Posterior vena cava (tissue), 2 donors: ENCODE results near the gene DUXA. TPM values are rescaled to one million over a fixed set of nuclear protein-coding genes. Genes with fewer than 3 reads are reported as not detected.
"Not testable (repeated sequence)": the region's sequence is repeated elsewhere in the genome, so short reads cannot be mapped to it uniquely, and the experiment has no call there.

Experiments used
- DNase-seq: peaks from one replicate; pipeline ENCODE4 v3.0.0-alpha.2; 2020; ENCODE audit warnings: low spot score
- intact Hi-C, 2 donors: fragments of 100-400 bp; cut with DNase I; formaldehyde crosslinking; loops; one replicate each; pipeline versions ENCODE4 v1.14.1 to v1.14.2; 2022 to 2023
- long read RNA-seq, 2 donors: library from polyadenylated mRNA; unstranded; transcript quantifications; one replicate each; pipeline ENCODE4 v2.0.0, GENCODE V29; 2020 to 2021
- total RNA-seq, 2 donors: library from RNA; stranded (reverse); fragmentation: NEBNext Ultra II Directional; extraction: Animal tissue kit (Norgen Biotek cat#: 25700); gene quantifications; one replicate each; pipeline ENCODE4 v1.2.1, GENCODE V29; 2021
- donor health status: DM: yes; HTN: yes; CAD: no.
- donor health status: DM: yes; HTN: yes; CAD: no.

DUXA gene
- total RNA-seq, result under 1 TPM in 1 of 2 donors, not detected in 1; 0.38 TPM
- long read RNA-seq, donor 1, result 0 reads
- long read RNA-seq, donor 2, result 0 reads

DNA sequence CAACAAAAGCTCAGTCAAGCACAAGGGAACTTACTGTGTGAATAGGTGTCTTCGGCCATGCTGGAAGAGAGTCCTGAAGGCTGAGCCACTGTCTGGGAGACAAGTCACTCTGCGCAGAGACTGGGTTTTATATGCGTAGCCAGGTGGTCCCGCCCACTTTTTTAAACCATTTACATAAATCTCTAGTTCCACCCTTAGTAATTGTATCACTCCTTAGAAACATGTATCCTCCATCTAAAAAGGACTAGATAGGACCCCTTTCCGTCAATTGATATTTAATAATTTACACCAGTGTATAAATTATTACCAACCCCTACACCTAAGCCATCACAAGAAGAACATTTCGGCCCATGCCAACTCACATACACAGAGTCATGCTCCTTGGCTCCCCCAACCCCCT, at the start of gene DUXA:
Gene DUXA (minus strand): TSS at position 101 of the 400 bp plus-strand sequence. CDS start 42 bp downstream, at position 59.
- intact Hi-C loops, result no loop called here
- no peak for DNase-seq

DNA sequence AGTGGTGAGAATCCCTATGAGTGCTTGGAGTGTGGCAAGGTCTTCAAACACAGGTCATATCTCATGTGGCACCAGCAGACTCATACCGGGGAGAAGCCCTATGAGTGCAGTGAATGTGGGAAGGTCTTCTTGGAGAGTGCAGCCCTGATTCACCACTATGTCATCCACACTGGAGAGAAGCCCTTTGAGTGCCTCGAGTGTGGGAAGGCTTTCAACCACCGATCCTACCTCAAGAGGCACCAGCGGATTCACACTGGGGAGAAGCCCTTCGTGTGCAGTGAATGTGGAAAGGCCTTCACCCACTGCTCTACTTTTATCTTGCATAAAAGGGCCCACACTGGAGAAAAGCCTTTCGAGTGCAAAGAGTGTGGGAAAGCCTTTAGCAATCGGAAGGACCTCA, 44.8 kb upstream of the DUXA start:
- no peak for DNase-seq
- intact Hi-C loops, result no loop called here

DNA sequence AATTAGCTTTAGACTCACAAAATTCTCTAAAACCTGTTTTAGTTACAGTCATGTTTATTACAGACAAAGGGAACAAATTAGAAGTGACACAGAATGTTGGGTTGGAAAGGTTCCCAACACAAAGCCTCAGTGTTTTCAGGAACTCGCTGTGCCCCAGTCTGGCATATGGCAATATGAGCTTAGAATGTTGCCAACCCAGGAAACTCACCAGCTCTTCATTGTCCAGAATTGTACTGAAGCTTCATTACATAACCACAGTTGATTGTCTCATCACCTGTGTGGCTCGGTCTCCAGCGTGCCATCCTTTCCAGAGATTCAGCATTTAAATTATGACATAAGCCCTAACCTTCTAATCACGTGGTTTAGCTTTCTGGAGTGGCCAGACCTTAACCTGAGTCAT, 43.1 kb upstream of the DUXA start:
- no peak for DNase-seq
- intact Hi-C loops, result no loop called here

DNA sequence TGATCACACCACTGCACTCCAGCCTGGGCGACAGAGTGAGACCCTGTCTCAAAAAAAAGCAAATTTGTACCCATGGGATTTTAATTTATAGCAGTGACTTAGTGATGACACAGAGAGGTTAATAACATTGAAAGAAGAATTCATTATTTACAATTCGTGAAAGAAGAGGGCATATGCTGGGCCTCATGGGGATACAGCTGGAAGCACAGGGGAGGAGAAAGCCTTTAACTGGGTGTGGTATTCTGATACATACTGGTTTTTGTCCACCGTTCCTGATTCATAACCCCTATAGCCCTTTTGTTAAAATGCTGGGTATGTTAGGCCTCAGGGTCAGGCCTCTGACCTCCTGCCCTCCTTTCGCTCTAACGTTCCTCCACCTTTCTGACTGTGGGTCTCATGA, 34.9 kb upstream of the DUXA start:
- no peak for DNase-seq
- intact Hi-C loops, result no loop called here

DNA sequence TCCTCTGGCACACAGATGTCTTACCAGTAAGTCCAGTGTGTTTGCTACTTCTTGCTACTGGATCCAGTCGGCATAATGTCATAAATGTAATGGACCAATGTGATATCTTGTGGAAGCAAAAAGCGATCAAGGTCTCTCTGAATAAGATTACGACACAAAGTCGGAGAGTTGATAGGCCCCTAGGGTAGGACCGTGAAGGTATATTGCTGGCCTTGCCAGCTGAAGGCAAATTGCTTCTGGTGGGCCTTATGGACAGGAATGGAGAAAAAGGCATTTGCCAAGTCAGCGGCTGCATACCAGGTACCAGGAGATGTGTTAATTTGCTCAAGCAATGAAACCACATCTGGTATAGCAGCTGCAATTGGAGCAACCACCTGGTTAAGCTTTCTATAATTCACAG, 30.6 kb upstream of the DUXA start:
- DNase-seq, intact Hi-C loops: not testable (repeated sequence)

DNA sequence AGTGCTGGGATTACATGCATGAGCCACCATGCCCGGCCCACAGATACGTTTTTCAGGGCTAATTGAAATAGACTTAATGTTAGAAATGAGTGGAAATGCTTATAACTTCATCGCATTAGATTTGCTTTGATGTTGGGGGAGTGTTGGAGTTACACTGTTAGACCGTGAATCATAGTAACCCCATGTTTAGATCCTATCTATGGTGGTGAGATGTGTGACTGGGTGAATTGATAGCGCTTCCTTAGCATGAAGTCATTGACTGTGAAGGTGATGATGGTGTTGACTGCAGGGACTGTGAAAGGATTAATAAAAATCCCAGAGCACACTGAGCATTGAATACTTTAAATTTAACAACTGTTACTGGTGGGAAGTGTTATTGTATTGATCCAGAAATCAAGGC, 25.7 kb upstream of the DUXA start:
- intact Hi-C loops, result no loop called here
- no peak for DNase-seq

DNA sequence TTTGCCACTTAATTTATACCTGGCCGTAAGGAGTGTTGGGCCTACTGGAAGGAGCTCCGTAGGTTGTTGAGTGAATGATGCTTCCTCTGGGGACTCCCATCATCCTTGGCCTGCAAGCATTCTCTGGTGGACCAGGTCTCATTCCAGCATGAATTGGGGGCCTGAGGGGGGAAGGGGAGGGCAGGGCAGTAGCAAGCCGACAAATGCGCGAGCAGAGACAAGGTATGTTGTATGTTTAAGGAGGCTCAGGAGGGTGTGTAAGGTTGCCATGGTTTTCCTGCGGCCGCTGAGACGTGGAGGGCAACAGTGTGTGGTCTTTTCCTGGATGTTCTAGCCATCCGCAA, 24.8 kb upstream of the DUXA start:
- intact Hi-C loops, result no loop called here

DNA sequence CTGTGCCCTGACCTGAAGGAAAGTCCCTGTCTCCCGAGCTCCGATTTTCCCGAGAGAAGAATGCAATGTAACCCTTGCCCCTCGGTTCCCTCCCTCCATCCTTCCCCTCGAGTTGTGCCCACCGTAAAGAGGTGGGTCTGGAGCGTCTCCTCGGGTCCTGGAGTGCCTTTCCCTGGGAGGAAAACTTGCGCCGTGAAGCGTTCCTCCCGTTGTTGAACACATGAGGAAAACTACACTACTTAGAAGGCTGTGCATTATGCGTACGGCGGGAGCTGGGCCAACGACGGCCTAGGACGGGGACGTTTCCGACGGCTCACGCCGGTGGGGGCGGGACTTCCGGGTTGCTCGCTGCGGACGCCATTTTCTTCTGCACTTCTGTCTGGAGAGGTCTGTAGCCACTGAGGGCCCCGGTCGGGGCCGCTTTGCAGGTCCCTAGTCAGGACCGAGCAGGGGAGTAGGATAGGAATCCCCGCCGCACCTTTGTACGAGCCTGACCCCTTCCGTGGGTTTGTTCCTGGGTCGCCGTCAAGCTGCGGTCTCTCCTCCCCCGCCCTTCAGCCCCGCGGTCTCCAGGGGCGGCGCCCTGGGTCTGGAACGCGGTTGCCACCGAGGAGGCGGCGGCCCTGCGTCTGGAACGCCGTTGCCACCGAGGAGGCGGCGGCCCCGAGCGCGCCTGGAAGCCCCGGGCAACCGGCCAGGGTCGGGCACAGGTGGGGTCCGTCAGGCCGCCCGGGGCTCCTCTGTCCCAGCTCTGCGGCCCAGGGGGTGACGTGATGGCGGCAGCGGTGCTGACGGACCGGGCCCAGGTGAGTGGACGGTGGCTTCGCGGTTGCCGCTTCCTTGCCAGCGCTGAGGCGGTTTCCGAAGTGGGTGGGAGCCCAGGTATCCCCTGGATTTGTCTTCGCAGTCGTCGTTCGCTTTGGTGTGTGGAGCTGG, 24.1 kb upstream of the DUXA start, which contains the start of gene ZNF264:
Gene ZNF264 (plus strand): TSS at position 360 of the 936 bp plus-strand sequence. CDS start 414 bp downstream, at position 774.
- peak; percentile 98 for DNase-seq
- intact Hi-C loops, result no loop called here

More for the DNA sequence above, 24.8 kb upstream of the DUXA start:
- no peak for DNase-seq

DNA sequence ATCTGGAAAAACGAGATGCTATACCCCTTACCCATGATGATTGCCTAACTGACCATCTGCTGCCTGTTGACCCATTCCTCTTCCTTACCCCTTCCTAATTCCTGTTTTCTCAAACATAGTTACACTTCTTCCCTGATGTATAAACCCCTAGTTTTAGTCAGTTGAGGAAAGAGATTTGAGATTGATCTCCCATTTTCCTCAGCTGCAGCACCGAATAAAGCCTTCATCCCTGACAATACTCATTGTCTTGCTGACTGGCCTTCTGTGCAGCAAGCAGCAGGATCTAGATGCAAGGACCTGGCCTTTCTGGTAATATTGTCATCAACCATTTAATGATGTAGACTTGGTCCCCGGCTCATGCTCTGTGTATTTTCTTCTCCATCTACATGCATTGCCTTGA, 23.0 kb upstream of the DUXA start:
- intact Hi-C loops, result no loop called here
- no peak for DNase-seq

DNA sequence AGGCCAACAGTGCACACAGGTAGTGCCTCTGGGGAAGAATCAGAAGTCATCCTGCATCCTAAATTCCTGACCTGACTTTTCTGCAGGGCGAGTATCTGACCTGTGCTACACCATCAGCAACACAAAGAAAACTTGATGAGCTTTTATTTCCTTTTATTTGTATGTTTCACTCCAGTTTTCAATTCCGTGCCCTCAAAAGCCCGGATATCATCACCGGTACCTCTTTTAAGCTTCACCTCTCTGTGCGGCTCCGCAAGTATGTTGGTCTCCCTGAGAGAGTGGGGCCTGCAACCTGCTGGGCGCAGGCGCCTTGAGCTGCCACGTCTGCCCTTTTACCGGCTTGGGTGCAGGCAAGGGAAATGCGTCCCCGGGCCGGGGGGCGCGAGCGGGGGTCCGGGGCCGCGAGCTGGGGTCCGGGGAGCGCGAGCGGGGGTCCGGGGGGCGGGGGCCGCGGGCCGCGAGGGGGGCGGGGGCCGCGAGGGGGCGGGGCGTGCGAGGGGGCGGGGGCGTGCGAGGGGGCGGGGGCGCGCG, 4.3 kb upstream of the DUXA start:
- peak; percentile 84 for DNase-seq
- intact Hi-C loops, result no loop called here

DNA sequence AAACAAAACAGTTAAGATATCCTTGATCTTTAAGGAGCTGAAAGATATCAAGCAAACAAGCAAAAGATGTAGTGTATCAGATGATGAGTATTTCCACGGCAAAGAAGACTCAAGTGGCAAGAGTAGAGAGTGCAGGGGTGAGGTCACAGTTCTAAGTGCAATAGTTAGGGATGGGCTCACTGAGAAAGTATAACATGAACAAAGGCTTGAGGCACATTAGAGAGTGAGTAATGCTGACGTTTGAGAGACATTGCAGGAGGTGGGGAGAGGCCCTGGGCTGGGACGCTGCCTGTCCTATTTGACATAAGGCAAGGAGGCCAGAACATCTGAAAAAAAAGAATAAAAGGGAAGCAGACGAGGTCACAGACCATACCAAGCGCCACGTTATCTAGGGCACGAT, 1.4 kb downstream of the DUXA start:
- no peak for DNase-seq
- intact Hi-C loops, result no loop called here

DNA sequence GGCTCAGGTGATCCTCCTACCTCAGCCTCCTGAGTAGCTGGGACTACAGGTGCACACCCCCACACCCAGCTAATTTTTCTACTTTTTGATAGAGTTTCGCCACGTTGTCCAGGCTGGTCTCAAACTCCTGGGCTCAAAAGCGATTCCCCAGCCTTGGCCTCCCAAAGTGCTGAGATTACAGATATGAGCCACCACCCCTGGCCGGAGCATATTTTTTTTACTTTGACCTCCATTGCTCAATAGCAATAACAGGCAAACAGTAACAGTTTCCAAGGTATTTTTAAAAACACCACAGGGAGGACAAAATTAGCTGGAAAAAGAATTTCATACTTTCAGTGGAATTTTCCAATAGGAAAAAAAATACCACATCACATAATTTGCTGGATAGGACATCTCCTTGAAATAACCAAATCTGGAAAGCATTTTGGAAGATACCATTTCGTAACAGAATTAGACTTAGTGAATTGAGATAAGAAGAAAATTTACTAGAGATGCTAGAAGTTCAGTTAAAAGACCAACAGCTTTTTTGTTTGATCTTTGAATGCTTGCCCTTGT, 5.2 kb downstream of the DUXA start:
- intact Hi-C loops, result no loop called here
- DNase-seq, result no peak

DNA sequence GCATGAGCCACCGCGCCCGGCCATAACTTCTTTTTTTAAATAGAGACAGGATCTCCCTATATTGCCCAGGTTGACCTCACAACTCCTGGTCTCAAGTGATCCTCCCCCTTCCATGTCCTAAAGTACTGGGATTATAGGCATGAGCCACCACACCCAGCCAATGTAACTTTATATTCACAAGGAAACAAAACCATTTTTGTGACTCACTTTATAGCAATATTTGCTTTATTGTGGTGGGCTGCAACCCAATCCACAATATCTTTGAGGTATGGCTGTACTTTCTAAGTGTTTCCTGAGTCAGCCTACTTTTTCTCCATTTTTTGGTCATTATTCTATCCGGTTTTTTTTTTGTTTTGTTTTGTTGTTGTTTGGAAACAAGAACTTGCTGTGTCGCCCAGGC, 14.4 kb downstream of the DUXA start:
- DNase-seq, result no peak
- intact Hi-C loops, result no loop called here

DNA sequence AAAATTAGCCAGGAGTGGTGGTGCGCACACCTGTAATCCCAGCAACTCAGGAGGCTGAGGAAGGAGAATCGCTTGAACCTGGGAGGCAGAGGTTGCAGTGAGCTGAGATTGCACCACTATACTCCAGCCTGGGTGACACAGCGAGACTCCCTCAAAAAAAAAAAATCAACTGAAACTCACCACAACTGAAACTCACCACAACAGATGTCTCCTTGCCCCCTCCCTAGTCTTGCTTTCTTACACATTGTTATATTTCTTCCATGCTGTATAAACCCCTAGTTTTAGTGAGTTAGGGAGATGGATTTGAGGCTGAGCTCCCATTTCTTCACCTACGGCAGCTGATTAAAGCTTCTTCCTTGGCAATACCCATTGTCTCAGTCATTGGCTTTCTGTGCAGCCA, 25.6 kb downstream of the DUXA start:
- intact Hi-C loops, result no loop called here

DNA sequence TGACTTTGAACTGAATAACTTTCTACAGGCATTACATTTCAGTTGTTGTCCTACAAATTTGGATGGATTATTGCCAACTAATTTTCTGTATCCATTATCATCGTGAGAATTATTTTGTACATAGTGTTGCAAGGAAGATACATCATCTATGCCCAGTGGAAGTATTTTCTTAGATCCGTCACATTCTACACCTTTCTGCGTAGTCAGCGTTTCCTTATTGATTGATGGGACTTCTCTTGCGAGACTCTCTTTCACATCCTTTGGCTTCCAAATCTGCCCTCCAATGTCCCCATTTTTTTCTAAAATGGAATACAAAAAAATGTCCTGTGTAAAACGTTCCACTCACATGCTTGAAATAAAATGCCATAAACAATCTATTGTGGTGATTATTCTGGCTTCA, 31.5 kb downstream of the DUXA start:
- intact Hi-C loops, result no loop called here
- no peak for DNase-seq

More for the DNA sequence above, 25.6 kb downstream of the DUXA start:
- DNase-seq, result no peak

DNA sequence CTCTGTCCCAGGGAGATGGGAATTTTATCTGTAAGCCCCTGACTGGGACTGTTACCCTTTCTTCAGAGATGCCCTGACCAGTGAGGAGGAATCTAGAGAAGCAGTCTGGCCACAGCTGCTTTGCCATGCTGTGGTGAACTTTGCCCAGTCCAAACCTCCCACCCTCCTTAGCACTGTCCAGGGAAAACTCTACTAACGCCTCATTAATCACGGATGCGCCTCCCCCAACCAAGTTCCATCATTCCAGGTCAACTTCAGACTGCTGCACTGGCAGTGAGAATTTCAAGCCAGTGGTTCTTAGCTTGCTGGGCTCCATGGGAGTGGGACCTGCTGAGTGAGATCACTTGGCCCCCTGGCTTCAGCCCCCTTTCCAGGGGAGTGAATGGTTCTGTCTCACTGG, 39.9 kb downstream of the DUXA start:
- intact Hi-C loops, DNase-seq: not testable (repeated sequence)

DNA sequence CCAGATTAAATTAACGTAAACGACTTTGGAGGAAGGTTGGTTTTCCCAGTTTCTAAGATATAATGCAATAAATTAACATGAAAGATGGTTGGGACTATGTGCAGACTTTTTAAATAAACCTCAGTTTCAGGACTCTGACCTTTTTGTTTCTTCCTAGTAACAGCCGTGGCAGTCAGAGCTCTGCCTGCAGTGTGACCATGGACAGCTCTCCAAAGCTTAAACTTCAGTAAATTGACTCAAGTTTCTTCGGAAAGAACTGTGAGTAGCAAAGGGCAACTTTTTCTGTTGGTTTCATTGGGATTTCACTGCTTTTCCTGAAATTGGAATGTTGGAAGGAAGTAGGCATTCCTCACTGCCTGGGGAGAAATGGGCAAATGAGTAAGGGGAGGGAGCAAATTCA, 43.4 kb downstream of the DUXA start:
- DNase-seq, result no peak
- intact Hi-C loops, result no loop called here

DNA sequence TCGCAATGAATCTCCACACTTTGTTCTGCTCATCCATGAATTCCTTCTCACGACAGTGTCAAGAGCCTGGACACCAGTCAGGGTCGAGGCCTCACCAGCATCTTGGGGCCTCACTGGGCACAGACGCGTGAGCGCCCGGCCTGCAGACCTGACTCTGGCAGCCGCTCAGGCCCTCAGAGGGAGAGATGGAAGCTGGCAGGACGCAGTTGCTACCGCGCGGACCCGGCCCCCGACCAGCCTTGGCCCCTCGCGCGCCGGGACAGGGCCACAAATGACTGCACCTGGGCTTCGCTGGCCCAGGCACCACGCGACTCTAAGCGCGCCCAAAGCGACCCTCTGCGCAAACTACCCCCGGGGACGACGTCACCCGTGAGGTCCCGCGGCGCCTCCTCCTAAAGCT, 48.4 kb downstream of the DUXA start:
- intact Hi-C loops, result no loop called here
- DNase-seq, result no peak

DNA sequence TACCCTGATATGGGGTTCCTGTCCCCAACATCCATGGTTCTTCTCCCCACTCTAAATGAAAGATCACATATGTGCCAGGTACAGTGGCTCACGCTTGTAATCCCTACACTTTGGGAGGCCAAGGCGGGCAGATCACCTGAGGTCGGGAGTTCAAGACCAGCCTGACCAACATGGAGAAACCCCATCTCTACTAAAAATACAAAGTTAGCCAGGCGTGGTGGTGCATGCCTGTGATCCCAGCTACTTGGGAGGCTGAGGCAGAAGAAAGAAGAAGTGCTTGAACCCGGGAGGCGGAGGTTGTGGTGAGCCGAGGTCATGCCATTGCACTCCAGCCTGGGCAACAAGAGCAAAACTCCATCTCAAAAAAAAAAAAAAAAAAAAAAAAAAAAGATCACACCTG, 53.8 kb downstream of the DUXA start:
- DNase-seq, intact Hi-C loops: not testable (repeated sequence)

DNA sequence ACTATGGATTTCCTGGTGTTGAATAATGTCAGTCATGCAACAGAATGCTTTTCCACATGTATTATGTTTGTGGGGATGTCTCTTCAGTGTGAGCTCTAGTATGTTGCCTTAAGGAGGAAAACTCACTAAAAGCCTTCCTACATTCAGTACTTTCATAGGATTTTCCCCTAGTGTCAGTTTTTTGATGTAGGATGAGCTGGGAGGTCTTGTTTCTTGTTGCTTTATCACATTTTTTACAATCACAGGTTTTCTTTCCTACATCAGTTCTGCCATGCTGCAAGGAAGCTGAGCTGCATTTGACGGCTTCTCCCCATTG, 56.0 kb downstream of the DUXA start:
- DNase-seq, result no peak
- intact Hi-C loops, result no loop called here
